ENCODE results near the gene USO1. TPM values are rescaled to one million over a fixed set of nuclear protein-coding genes. Genes with fewer than 3 reads are reported as not detected.
A peak's percentile ranks its signal among the peaks of the same experiment; 100 is the strongest.

Gene USO1
- total and polyA plus RNA-seq, 9 of the 15 experiments (the other 6 are each of a cell fraction or from before 2014, with no cell fraction given), result 19.3 to 97.8 (median 48.5) TPM

DNA sequence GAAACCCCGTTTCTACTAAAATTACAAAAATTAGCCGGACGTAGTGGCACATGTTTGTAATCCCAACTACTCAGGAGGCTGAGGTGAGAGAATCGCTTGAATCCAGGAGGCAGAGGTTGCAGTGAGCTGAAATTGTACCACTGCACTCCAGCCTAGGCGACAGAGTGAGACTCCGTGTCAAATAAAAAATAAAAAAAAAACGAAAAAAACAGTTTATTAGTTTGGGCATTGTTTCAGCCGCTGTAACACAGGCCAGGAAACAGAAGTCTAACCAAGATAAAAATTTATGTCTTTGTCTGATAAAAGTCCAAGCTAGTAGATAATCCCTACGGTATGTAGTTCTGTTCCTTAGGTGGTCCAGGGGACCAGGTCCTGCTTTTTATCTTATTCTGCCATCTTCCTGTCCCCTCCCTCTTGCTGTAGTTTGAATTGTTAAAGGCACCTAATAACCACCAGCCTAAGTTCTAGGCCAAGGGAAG lies 21.4 kb downstream of the USO1 start (continued):
- TF ChIP-seq, protein P1, sequence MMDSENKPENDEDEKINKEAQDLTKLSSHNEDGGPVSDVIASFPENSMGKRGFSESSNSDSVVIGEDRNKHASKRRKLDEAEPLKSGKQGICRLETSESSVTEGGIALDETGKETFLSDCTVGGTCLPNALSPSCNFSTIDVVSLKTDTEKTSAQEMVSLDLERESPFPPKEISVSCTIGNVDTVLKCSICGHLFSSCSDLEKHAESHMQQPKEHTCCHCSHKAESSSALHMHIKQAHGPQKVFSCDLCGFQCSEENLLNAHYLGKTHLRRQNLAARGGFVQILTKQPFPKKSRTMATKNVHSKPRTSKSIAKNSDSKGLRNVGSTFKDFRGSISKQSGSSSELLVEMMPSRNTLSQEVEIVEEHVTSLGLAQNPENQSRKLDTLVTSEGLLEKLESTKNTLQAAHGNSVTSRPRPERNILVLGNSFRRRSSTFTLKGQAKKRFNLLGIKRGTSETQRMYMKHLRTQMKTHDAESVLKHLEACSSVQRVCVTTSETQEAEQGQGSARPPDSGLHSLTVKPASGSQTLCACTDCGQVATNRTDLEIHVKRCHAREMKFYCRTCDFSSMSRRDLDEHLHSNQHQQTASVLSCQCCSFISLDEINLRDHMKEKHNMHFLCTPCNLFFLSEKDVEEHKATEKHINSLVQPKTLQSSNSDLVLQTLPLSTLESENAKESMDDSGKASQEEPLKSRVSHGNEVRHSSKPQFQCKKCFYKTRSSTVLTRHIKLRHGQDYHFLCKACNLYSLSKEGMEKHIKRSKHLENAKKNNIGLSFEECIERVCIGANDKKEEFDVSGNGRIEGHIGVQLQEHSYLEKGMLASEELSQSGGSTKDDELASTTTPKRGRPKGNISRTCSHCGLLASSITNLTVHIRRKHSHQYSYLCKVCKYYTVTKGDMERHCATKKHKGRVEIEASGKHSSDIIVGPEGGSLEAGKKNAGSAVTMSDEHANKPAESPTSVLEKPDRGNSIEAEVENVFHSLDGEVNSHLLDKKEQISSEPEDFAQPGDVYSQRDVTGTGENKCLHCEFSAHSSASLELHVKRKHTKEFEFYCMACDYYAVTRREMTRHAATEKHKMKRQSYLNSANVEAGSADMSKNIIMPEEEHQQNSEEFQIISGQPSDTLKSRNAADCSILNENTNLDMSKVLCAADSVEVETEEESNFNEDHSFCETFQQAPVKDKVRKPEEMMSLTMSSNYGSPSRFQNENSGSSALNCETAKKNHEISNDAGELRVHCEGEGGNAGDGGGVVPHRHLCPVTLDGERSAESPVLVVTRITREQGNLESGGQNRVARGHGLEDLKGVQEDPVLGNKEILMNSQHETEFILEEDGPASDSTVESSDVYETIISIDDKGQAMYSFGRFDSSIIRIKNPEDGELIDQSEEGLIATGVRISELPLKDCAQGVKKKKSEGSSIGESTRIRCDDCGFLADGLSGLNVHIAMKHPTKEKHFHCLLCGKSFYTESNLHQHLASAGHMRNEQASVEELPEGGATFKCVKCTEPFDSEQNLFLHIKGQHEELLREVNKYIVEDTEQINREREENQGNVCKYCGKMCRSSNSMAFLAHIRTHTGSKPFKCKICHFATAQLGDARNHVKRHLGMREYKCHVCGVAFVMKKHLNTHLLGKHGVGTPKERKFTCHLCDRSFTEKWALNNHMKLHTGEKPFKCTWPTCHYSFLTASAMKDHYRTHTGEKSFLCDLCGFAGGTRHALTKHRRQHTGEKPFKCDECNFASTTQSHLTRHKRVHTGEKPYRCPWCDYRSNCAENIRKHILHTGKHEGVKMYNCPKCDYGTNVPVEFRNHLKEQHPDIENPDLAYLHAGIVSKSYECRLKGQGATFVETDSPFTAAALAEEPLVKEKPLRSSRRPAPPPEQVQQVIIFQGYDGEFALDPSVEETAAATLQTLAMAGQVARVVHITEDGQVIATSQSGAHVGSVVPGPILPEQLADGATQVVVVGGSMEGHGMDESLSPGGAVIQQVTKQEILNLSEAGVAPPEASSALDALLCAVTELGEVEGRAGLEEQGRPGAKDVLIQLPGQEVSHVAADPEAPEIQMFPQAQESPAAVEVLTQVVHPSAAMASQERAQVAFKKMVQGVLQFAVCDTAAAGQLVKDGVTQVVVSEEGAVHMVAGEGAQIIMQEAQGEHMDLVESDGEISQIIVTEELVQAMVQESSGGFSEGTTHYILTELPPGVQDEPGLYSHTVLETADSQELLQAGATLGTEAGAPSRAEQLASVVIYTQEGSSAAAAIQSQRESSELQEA (IDR thresholded peaks at IDR 0.05; ENCODE audit: low read depth), result no peak
- TF ChIP-seq SMARCE1 (IDR thresholded peaks at IDR 0.05), result no peak
- no peak for TF ChIP-seq FOXJ3 (CRISPR knock-in tag; IDR thresholded peaks at IDR 0.05)
- TF ChIP-seq ADNP (tag; IDR thresholded peaks at IDR 0.05), result peak; percentile 65; the same call in 1 of the 2 replicates
- peak; percentile 16; the same call in 1 of the 2 replicates for TF ChIP-seq ZFX (CRISPR knock-in tag; IDR thresholded peaks at IDR 0.05)
- TF ChIP-seq, protein P2, sequence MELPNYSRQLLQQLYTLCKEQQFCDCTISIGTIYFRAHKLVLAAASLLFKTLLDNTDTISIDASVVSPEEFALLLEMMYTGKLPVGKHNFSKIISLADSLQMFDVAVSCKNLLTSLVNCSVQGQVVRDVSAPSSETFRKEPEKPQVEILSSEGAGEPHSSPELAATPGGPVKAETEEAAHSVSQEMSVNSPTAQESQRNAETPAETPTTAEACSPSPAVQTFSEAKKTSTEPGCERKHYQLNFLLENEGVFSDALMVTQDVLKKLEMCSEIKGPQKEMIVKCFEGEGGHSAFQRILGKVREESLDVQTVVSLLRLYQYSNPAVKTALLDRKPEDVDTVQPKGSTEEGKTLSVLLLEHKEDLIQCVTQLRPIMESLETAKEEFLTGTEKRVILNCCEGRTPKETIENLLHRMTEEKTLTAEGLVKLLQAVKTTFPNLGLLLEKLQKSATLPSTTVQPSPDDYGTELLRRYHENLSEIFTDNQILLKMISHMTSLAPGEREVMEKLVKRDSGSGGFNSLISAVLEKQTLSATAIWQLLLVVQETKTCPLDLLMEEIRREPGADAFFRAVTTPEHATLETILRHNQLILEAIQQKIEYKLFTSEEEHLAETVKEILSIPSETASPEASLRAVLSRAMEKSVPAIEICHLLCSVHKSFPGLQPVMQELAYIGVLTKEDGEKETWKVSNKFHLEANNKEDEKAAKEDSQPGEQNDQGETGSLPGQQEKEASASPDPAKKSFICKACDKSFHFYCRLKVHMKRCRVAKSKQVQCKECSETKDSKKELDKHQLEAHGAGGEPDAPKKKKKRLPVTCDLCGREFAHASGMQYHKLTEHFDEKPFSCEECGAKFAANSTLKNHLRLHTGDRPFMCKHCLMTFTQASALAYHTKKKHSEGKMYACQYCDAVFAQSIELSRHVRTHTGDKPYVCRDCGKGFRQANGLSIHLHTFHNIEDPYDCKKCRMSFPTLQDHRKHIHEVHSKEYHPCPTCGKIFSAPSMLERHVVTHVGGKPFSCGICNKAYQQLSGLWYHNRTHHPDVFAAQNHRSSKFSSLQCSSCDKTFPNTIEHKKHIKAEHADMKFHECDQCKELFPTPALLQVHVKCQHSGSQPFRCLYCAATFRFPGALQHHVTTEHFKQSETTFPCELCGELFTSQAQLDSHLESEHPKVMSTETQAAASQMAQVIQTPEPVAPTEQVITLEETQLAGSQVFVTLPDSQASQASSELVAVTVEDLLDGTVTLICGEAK (IDR thresholded peaks at IDR 0.05), result peak; percentile 74
- TF ChIP-seq, protein P2 (CRISPR knock-in tag; IDR thresholded peaks at IDR 0.05), result peak; percentile 38; the same call in 1 of the 2 replicates
- TF ChIP-seq CREM (IDR thresholded peaks at IDR 0.05; ENCODE audit: low read depth), result no peak
- TF ChIP-seq ASH1L (IDR thresholded peaks at IDR 0.05; ENCODE audit: borderline replicate concordance, low read depth, partially characterized antibody), result no peak
- no peak for TF ChIP-seq NFE2L1 (tag; IDR thresholded peaks at IDR 0.05; ENCODE audit: borderline replicate concordance, low read depth)
- peak; percentile 46; the same call in 1 of the 2 replicates for TF ChIP-seq DPF2 (IDR thresholded peaks at IDR 0.05)
- no peak for TF ChIP-seq GTF2E2 (tag; IDR thresholded peaks at IDR 0.05)
